ENCODE results near the gene SOBP. TPM values are rescaled to one million over a fixed set of nuclear protein-coding genes. Genes with fewer than 3 reads are reported as not detected.

The SOBP gene, protein sequence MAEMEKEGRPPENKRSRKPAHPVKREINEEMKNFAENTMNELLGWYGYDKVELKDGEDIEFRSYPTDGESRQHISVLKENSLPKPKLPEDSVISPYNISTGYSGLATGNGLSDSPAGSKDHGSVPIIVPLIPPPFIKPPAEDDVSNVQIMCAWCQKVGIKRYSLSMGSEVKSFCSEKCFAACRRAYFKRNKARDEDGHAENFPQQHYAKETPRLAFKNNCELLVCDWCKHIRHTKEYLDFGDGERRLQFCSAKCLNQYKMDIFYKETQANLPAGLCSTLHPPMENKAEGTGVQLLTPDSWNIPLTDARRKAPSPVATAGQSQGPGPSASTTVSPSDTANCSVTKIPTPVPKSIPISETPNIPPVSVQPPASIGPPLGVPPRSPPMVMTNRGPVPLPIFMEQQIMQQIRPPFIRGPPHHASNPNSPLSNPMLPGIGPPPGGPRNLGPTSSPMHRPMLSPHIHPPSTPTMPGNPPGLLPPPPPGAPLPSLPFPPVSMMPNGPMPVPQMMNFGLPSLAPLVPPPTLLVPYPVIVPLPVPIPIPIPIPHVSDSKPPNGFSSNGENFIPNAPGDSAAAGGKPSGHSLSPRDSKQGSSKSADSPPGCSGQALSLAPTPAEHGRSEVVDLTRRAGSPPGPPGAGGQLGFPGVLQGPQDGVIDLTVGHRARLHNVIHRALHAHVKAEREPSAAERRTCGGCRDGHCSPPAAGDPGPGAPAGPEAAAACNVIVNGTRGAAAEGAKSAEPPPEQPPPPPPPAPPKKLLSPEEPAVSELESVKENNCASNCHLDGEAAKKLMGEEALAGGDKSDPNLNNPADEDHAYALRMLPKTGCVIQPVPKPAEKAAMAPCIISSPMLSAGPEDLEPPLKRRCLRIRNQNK
- total RNA-seq = 3.8 and 5.8 TPM in 2 replicates

DNA sequence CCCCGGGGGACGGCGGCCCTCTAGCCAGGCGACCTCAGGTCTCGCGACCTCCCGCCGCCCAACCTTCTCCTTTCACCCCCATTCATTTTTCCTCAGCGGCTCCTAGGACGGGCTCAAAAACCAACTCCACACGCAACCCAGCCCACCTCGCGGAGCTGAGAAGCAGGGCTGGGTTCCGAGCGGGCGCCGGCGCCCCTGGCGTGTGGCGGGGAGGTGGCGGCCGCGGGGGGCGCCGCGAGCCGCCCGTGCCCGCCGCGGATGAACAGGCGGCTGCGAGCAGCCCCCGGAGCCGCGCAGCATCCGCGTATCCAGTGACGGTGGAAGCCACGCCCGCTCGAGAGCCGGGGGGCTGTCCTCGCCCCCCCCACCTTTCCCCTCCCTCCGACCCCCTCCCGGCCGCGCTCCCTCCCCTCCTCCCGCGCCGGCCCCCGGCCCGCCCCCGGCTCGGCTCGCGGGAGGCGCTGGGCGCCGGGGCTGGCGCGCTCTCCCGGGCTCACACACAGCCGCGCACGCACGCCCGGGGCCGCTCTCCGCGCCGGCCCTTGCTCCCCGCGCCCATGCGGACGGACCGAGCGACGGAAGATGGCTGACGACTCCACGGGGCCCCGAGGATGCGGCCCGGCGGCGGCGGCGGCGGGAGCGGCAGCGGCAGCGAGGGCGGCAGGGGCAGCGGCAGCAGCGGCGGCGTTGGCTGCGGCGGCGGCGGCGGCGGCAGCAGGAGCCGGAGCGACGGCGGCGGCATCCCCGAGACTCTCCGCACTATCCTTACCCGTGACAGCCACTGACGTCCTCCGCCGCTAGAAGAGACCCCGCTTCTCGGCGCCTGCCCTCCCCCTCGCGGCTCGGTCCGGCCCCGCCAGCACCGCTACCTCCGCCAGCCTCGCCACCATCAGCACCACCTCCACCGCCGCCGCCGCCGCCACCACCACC lies at the start of gene SOBP:
Gene SOBP, plus strand, starts transcription at position 482 of the 930 bp plus-strand sequence. CDS start 500 bp downstream, outside the sequence.

DNA sequence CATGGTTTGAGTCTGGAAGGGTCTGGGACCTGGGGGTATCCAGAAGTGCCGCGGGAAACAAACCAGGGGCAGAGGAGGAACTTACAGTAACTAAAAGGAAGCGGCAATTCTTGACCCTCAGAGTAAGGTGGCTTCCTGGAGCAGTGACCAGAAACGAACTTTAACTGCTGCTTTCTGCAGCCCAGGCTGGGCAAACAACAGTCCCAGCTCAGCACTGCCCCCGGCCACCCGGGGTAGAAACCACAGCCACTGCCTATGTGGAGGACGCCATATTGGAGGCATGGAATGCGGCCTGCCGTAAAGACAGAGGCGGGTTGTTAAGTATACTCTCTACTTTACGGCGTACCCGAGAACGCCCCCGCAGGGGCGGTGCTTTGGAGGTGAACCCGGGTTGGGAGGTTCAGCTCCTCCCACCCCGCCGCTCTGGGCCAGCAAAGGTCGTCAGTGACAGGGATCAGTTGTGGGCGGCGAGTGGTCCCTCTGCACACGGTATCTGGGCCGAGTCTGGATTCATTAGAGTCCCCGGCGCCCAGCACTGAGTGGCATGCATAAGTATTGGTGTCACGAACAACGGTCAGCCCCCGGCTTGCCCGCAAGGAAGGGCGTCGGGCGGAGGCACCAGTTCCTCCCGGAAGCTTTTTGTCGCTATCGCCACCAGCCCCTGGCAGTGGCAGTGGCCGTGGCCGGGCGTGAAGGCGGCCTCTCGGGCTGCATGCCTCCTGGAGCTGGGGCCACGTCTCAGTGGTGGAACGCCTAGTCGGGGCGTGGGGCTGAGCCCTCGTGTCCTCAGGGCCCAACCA lies 30.4 kb upstream of the SOBP start, which contains the start of gene PDSS2:
Gene PDSS2, minus strand, starts transcription at position 282 of the 800 bp plus-strand sequence. Its CDS starts 279 bp downstream, at position 3.

Other genes starting within 250 kb of the SOBP start
- gene PDSS2, start 30.6 kb upstream of the SOBP start, total RNA-seq = 9.5 and 10.5 TPM in 2 replicates